CD4-positive, CD25-positive, alpha-beta regulatory T cell (primary cell): ENCODE measurements around the gene PCDHA10. TPM values are rescaled to one million over a fixed set of nuclear protein-coding genes. Genes with fewer than 3 reads are reported as not detected.
"Not testable (repeated sequence)": the region's sequence is repeated elsewhere in the genome, so short reads cannot be mapped to it uniquely, and the experiment has no call there.

Experiments
- ATAC-seq, 2 donors: fragments of 150-1000 bp; cut with Tn5 transposase; one replicate each; pipeline ENCODE4 v1.10.0; 2021; ENCODE audit warnings: low read depth in 2 of 2, moderate number of reproducible peaks in 2 of 2, moderate library complexity in 1 of 2
- DNase-seq, 3 donors: peaks; one replicate each; pipeline versions ENCODE4 v3.0.0 to v3.0.0-alpha.2; 2012 to 2022; ENCODE audit warnings: mixed read lengths in 1 of 3
- H3K27ac ChIP-seq: one replicate; pipeline ENCODE4 v1.7.0; 2013; ENCODE audit warnings: mild to moderate bottlenecking, low read length; ENCODE audit not compliant: insufficient read depth, poor library complexity, severe bottlenecking
- H3K27me3 ChIP-seq: one replicate; pipeline ENCODE4 v1.7.0; 2013; ENCODE audit warnings: low read length; ENCODE audit not compliant: control insufficient read depth, insufficient read depth
- H3K36me3 ChIP-seq: one replicate; pipeline ENCODE4 v1.7.0; 2013; ENCODE audit warnings: mild to moderate bottlenecking, low read length, moderate library complexity; ENCODE audit not compliant: control insufficient read depth, insufficient read depth
- H3K4me1 ChIP-seq: 2 replicates; pipeline ENCODE4 v1.7.0; 2013; ENCODE audit warnings: mild to moderate bottlenecking, low read length; ENCODE audit not compliant: insufficient read depth, control insufficient read depth, poor library complexity, severe bottlenecking
- H3K4me3 ChIP-seq: one replicate; pipeline ENCODE4 v1.7.0; 2013; ENCODE audit warnings: low read depth, mild to moderate bottlenecking, low read length, moderate library complexity
- H3K9me3 ChIP-seq, 2 experiments: 1 replicate in 1 of 2; 2 replicates in 1 of 2; pipeline ENCODE4 v1.7.0; 2013; ENCODE audit warnings: low read length in 2 of 2, mild to moderate bottlenecking in 1 of 2, moderate library complexity in 1 of 2; ENCODE audit not compliant: control insufficient read depth in 2 of 2
- H3K27ac Mint-ChIP-seq, 3 donors: one replicate each; pipeline ENCODE4 v1.8.0; 2020 to 2022; ENCODE audit warnings: mild to moderate bottlenecking in 3 of 3, mixed read lengths in 3 of 3, moderate library complexity in 2 of 3
- H3K27me3 Mint-ChIP-seq: one replicate; pipeline ENCODE4 v1.8.0; 2022; ENCODE audit warnings: mild to moderate bottlenecking, mixed read lengths
- H3K36me3 Mint-ChIP-seq: one replicate; pipeline ENCODE4 v1.8.0; 2020; ENCODE audit warnings: mixed read lengths
- H3K4me1 Mint-ChIP-seq, 4 donors: one replicate each; pipeline ENCODE4 v1.8.0; 2020 to 2022; ENCODE audit warnings: mixed read lengths in 4 of 4, mild to moderate bottlenecking in 1 of 4
- H3K4me3 Mint-ChIP-seq, 4 donors: one replicate each; pipeline ENCODE4 v1.8.0; 2020 to 2022; ENCODE audit warnings: mild to moderate bottlenecking in 4 of 4, mixed read lengths in 4 of 4, moderate library complexity in 3 of 4
- H3K9me3 Mint-ChIP-seq, 7 donors: one replicate each; pipeline ENCODE4 v1.8.0; 2020 to 2022; ENCODE audit warnings: mixed read lengths in 7 of 7, mild to moderate bottlenecking in 3 of 7, moderate library complexity in 2 of 7
- polyA plus RNA-seq, 4 donors: library from polyadenylated mRNA; unstranded; fragments of 300-500 nt; fragmentation: Illumina TruSeq; gene quantifications; one replicate each; pipeline ENCODE4 v1.2.3, GENCODE V29; 2021
- total RNA-seq: library from RNA; stranded (reverse); gene quantifications from one replicate; pipeline ENCODE4 v1.2.3, GENCODE V29; 2022

The PCDHA10 gene
- total and polyA plus RNA-seq, 5 donors from 2014 or later, result not detected

DNA sequence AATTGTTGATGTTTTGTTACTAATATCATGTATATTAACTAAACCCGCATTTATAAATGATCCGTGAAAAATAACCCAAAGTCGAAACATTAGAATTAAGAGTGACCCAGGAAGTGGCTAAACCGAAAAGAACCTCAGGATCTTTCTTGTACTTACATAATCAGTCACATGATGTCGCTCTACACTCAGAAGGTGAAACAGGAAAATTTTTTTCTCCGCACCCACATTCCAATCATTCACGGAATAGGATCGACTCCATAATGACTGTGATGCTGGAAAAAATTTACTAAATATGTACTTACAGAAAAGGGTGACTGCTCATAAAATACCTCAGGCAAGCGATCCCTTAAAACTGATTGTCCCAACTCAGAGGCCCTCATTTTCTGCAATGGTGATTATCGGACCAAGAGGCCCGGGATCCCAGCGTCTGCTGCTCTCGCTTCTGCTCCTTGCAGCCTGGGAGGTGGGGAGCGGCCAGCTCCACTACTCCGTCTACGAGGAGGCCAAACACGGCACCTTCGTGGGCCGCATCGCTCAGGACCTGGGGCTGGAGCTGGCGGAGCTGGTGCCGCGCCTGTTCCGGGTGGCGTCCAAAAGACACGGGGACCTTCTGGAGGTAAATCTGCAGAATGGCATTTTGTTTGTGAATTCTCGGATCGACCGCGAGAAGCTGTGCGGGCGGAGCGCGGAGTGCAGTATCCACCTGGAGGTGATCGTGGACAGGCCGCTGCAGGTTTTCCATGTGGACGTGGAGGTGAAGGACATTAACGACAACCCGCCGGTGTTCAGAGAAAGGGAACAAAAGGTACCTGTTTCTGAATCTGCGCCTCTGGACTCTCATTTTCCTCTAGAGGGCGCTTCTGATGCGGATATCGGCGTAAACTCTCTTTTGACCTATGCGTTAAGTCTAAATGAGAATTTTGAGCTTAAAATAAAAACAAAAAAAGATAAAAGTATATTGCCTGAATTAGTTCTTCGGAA lies 19.7 kb downstream of the PCDHA10 start, which contains the start of gene PCDHA12:
TSS of gene PCDHA12 (plus strand) at position 224 of the 981 bp plus-strand sequence. CDS start at position 389, 165 bp downstream.
- no peaks in the 10 kb centered on the region for H3K4me1 ChIP-seq
- peaks cover 3% of the 10 kb centered on the region for H3K27me3 ChIP-seq
- no peak within 1 kb of the TSS for H3K27ac Mint-ChIP-seq
- no peaks in the 10 kb centered on the region for H3K36me3 ChIP-seq
- no peaks in the 10 kb centered on the region for H3K4me1 Mint-ChIP-seq
- peaks cover 6% of the 10 kb centered on the region for H3K27me3 Mint-ChIP-seq
- no peak for ATAC-seq
- no peaks in the 10 kb centered on the region for H3K36me3 Mint-ChIP-seq
- H3K27ac ChIP-seq, result no peak within 1 kb of the TSS
- peaks cover 4 to 33% (median 12%) of the 10 kb centered on the region in 7 donors for H3K9me3 Mint-ChIP-seq
- H3K4me3 Mint-ChIP-seq, result no peak within 1 kb of the TSS
- H3K4me3 ChIP-seq, result no peak within 1 kb of the TSS
- no peak for DNase-seq
- peaks cover 8 to 14% of the 10 kb centered on the region in 2 experiments for H3K9me3 ChIP-seq

DNA sequence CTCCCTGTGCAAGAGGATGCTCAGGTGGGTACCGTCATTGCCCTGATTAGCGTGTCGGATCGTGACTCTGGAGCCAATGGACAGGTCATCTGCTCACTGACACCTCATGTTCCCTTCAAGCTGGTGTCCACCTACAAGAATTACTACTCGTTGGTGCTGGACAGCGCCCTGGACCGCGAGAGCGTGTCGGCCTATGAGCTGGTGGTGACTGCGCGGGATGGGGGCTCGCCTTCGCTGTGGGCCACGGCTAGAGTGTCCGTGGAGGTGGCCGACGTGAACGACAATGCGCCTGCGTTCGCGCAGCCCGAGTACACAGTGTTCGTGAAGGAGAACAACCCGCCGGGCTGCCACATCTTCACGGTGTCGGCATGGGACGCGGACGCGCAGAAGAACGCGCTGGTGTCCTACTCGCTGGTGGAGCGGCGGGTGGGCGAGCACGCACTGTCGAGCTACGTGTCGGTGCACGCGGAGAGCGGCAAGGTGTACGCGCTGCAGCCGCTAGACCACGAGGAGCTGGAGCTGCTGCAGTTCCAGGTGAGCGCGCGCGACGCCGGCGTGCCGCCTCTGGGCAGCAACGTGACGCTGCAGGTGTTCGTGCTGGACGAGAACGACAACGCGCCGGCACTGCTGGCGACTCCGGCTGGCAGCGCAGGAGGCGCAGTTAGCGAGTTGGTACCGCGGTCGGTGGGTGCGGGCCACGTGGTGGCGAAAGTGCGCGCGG lies 21.0 kb downstream of the PCDHA10 start:
- not testable (repeated sequence) for H3K27me3 ChIP-seq, H3K27ac ChIP-seq, H3K27me3 Mint-ChIP-seq, H3K4me3 Mint-ChIP-seq, H3K36me3 ChIP-seq, H3K4me3 ChIP-seq, H3K4me1 ChIP-seq, H3K36me3 Mint-ChIP-seq, H3K4me1 Mint-ChIP-seq, DNase-seq, ATAC-seq, H3K27ac Mint-ChIP-seq
- peaks cover 14% of the 10 kb centered on the region in 2 experiments for H3K9me3 ChIP-seq
- H3K9me3 Mint-ChIP-seq, result peaks cover 4 to 43% (median 14%) of the 10 kb centered on the region in 7 donors

GRCh38 chr5:140877262-140877581 lies 21.5 kb downstream of the PCDHA10 start:
- H3K27me3 Mint-ChIP-seq, result no peaks in the 10 kb centered on the region
- no peak for ATAC-seq
- H3K27ac ChIP-seq, result no peak overlapping the region
- H3K4me1 Mint-ChIP-seq, result no peaks in the 10 kb centered on the region
- H3K9me3 Mint-ChIP-seq, result peaks cover 4 to 41% (median 15%) of the 10 kb centered on the region in 7 donors
- DNase-seq, result no peak
- no peak overlapping the region for H3K27ac Mint-ChIP-seq
- no peak overlapping the region for H3K4me3 Mint-ChIP-seq
- no peaks in the 10 kb centered on the region for H3K36me3 ChIP-seq
- H3K9me3 ChIP-seq, result peaks cover 17 to 19% of the 10 kb centered on the region in 2 experiments
- H3K27me3 ChIP-seq, result peaks cover 3% of the 10 kb centered on the region
- no peak overlapping the region for H3K4me3 ChIP-seq
- no peaks in the 10 kb centered on the region for H3K4me1 ChIP-seq
- no peaks in the 10 kb centered on the region for H3K36me3 Mint-ChIP-seq

GRCh38 chr5:140881889-140882590 lies 26.3 kb downstream of the PCDHA10 start, which contains the start of gene PCDHA13:
TSS of gene PCDHA13 (plus strand) at chr5:140882124. CDS start at chr5:140882269, 145 bp downstream.
- no peak for ATAC-seq
- H3K27ac Mint-ChIP-seq, result no peak within 1 kb of the TSS
- peaks cover 3% of the 10 kb centered on the region for H3K36me3 Mint-ChIP-seq
- H3K36me3 ChIP-seq, result no peaks in the 10 kb centered on the region
- no peaks in the 10 kb centered on the region for H3K4me1 ChIP-seq
- peaks cover 4 to 27% (median 15%) of the 10 kb centered on the region in 7 donors for H3K9me3 Mint-ChIP-seq
- H3K27ac ChIP-seq, result no peak within 1 kb of the TSS
- no peaks in the 10 kb centered on the region for H3K27me3 Mint-ChIP-seq
- H3K27me3 ChIP-seq, result no peaks in the 10 kb centered on the region
- H3K4me3 Mint-ChIP-seq, result no peak within 1 kb of the TSS
- H3K9me3 ChIP-seq, result peaks cover 11 to 27% of the 10 kb centered on the region in 2 experiments
- DNase-seq, result no peak
- H3K4me3 ChIP-seq, result no peak within 1 kb of the TSS
- no peaks in the 10 kb centered on the region for H3K4me1 Mint-ChIP-seq

DNA sequence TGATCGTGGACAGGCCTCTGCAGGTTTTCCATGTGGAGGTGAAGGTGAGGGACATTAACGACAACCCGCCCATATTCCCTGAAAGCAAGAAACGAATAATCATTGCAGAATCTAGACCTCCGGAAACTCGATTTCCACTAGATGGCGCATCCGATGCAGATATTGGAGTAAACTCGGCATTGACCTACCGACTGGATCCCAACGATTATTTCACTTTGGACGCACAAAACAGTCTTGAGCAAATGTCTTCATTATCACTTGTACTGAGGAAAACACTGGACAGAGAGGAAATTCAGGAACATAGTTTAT lies 26.8 kb downstream of the PCDHA10 start:
- H3K36me3 Mint-ChIP-seq, result peaks cover 3% of the 10 kb centered on the region
- H3K9me3 Mint-ChIP-seq, result peaks cover 6 to 29% (median 17%) of the 10 kb centered on the region in 7 donors
- H3K27me3 Mint-ChIP-seq, result peaks cover 4% of the 10 kb centered on the region
- Histone ChIP-seq H3K27ac (no peak overlapping the region), H3K4me3 (no peak overlapping the region), H3K9me3 (peaks cover 11 to 27% of the 10 kb centered on the region in 2 experiments), H3K36me3 (no peaks in the 10 kb centered on the region), H3K27me3 (no peaks in the 10 kb centered on the region), H3K4me1 (no peaks in the 10 kb centered on the region)
- DNase-seq (no peak), ATAC-seq (no peak)
- H3K4me3 Mint-ChIP-seq, result no peak overlapping the region
- no peak overlapping the region for H3K27ac Mint-ChIP-seq
- no peaks in the 10 kb centered on the region for H3K4me1 Mint-ChIP-seq

DNA sequence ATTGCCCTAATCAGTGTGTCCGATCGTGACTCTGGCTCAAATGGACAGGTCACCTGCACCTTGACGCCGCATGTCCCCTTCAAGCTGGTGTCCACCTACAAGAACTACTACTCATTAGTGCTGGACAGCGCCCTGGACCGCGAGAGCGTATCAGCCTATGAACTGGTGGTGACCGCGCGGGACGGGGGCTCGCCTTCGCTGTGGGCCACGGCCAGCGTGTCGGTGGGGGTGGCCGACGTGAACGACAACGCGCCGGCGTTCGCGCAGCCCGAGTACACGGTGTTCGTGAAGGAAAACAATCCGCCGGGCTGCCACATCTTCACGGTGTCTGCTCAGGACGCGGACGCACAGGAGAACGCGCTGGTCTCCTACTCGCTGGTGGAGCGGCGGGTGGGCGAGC lies 27.7 kb downstream of the PCDHA10 start:
- no peak overlapping the region for H3K27ac Mint-ChIP-seq
- Histone ChIP-seq H3K27me3 (no peaks in the 10 kb centered on the region), H3K9me3 (peaks cover 11 to 27% of the 10 kb centered on the region in 2 experiments), H3K4me3 (no peak overlapping the region), H3K4me1 (no peaks in the 10 kb centered on the region), H3K36me3 (no peaks in the 10 kb centered on the region), H3K27ac (no peak overlapping the region)
- peaks cover 3% of the 10 kb centered on the region for H3K36me3 Mint-ChIP-seq
- H3K27me3 Mint-ChIP-seq, result peaks cover 5% of the 10 kb centered on the region
- peaks cover 6 to 30% (median 15%) of the 10 kb centered on the region in 7 donors for H3K9me3 Mint-ChIP-seq
- no peak for ATAC-seq
- no peak for DNase-seq
- H3K4me1 Mint-ChIP-seq, result no peaks in the 10 kb centered on the region
- no peak overlapping the region for H3K4me3 Mint-ChIP-seq

GRCh38 chr5:140883927-140884697 lies 28.4 kb downstream of the PCDHA10 start:
- no peaks in the 10 kb centered on the region for H3K36me3 ChIP-seq
- H3K4me1 ChIP-seq, result no peaks in the 10 kb centered on the region
- Mint-ChIP-seq H3K27ac (no peak overlapping the region), H3K36me3 (peaks cover 3% of the 10 kb centered on the region), H3K27me3 (peaks cover 5% of the 10 kb centered on the region), H3K9me3 (peaks cover 6 to 30% (median 15%) of the 10 kb centered on the region in 7 donors), H3K4me3 (no peak overlapping the region), H3K4me1 (no peaks in the 10 kb centered on the region)
- no peak overlapping the region for H3K27ac ChIP-seq
- H3K9me3 ChIP-seq, result peaks cover 11 to 27% of the 10 kb centered on the region in 2 experiments
- ATAC-seq (no peak), DNase-seq (no peak)
- H3K4me3 ChIP-seq, result no peak overlapping the region
- no peaks in the 10 kb centered on the region for H3K27me3 ChIP-seq
